ENCODE measurements around the gene ERC1. TPM values are rescaled to one million over a fixed set of nuclear protein-coding genes. Genes with fewer than 3 reads are reported as not detected.

ERC1 gene
- total and polyA plus RNA-seq, 12 donors = 6.5 to 67.5 (median 47.5) TPM

DNA sequence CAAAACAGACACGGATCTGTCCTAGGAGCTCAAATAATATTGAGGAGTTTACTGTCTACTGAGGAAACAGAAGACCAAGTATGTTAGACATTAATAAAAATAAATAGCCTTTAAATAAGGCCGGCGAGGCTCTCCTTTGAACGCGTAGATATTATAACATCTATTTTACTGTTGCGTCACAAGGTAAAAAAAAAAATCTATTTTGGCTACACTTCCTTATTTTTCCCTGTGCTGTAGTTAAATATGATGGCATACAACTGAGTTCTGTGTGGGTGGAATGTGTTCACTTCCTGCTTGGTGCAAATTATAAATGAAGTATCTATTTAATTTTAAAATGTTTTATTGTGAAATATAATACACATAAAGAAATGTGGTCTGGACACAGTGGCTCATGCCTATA is 24.3 kb upstream of the ERC1 start:
- no peak overlapping the region for H3K27ac ChIP-seq
- no peak overlapping the region for H3K4me3 ChIP-seq
- H3K27me3 ChIP-seq = no peaks in the 10 kb centered on the region
- no peaks in the 10 kb centered on the region for H3K36me3 ChIP-seq
- ATAC-seq (no peak), DNase-seq (no peak)
- no peaks in the 10 kb centered on the region for H3K4me1 ChIP-seq
- intact Hi-C loops (cut with DNase I) = no loop called here
- TF ChIP-seq, protein P1, sequence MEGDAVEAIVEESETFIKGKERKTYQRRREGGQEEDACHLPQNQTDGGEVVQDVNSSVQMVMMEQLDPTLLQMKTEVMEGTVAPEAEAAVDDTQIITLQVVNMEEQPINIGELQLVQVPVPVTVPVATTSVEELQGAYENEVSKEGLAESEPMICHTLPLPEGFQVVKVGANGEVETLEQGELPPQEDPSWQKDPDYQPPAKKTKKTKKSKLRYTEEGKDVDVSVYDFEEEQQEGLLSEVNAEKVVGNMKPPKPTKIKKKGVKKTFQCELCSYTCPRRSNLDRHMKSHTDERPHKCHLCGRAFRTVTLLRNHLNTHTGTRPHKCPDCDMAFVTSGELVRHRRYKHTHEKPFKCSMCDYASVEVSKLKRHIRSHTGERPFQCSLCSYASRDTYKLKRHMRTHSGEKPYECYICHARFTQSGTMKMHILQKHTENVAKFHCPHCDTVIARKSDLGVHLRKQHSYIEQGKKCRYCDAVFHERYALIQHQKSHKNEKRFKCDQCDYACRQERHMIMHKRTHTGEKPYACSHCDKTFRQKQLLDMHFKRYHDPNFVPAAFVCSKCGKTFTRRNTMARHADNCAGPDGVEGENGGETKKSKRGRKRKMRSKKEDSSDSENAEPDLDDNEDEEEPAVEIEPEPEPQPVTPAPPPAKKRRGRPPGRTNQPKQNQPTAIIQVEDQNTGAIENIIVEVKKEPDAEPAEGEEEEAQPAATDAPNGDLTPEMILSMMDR (IDR thresholded peaks at IDR 0.05) = no peak
- no peaks in the 10 kb centered on the region for H3K9me3 ChIP-seq
- WGBS, 2 donors = 68 to 72% methylated on average over 6 of the region's 6 CpGs

DNA sequence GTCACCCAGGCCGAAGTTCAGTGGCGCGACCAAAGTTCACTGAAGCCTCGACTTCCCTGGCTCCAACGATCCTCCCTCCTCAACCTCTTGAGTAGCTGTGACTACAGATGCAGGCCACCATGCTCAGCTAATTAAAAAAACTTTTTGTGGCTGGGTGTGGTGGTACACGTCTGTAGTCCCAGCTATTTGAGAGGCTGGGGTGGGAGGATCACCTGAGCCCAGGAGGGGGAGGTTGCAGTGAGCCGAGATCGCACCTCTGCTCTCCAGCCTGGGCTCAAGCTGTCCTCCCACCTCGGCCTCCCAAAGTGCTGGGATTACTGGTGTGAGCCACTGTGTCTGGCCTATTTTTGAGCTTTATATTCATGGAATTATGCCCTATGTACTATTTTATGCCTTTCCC is 23.4 kb upstream of the ERC1 start:
- intact Hi-C loops (cut with DNase I) = no loop called here

DNA sequence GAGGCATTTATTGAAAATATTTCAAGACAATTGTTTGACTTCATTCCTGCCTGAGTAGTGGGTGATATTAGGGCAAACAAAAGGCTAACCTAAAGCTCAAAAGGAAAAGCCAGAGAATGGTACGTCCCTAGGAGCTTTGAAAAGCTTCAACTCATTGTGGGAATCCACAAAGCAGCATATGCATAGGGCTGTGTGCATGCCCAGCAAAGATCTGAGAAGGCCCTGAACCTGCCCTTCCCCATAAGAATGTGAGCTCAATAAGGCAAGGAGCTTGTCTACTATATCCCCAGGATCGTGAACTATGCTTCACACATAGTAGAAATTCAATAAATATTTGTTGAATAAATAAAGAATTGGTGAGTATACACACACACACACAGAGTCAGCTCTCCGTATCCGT is 22.5 kb upstream of the ERC1 start:
- H3K9me3 ChIP-seq = no peaks in the 10 kb centered on the region
- ATAC-seq (no peak), DNase-seq (no peak)
- TF ChIP-seq, protein P1 (IDR thresholded peaks at IDR 0.05) = no peak
- intact Hi-C loops (cut with DNase I) = no loop called here
- no peaks in the 10 kb centered on the region for H3K36me3 ChIP-seq
- 85 to 87% methylated on average over 4 of the region's 4 CpGs for WGBS, 2 donors
- no peaks in the 10 kb centered on the region for H3K27me3 ChIP-seq
- H3K4me3 ChIP-seq = no peak overlapping the region
- no peak overlapping the region for H3K27ac ChIP-seq
- no peaks in the 10 kb centered on the region for H3K4me1 ChIP-seq

More for the DNA sequence above, 23.4 kb upstream of the ERC1 start:
- Histone ChIP-seq H3K4me3 (no peak overlapping the region), H3K27ac (no peak overlapping the region), H3K27me3 (no peaks in the 10 kb centered on the region), H3K9me3 (no peaks in the 10 kb centered on the region), H3K4me1 (no peaks in the 10 kb centered on the region), H3K36me3 (no peaks in the 10 kb centered on the region)
- TF ChIP-seq, protein P1 (IDR thresholded peaks at IDR 0.05) = no peak
- DNase-seq (no peak), ATAC-seq (no peak)
- WGBS, 2 donors = 83 to 87% methylated on average over 9 of the region's 9 CpGs

DNA sequence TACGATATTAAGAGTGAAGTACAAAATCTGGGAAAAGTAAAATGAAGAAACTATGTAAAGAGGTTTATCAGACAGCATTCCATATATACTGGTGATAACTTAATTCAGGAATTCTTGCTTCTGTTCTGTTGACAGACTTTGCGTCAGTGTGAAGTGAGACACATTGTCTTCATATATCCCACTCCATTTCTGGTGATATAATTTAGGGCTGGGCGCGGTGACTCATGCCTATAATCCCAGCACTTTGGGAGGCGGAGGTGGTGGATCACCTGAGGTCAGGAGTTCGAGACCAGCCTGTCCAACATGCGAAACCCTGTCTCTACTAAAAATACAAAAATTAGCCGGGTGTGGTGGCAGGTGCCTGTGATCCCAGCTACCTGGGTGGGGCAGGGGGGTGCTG is 21.2 kb upstream of the ERC1 start:
- H3K36me3 ChIP-seq = no peaks in the 10 kb centered on the region
- H3K27ac ChIP-seq = no peak overlapping the region
- no peak for ATAC-seq
- TF ChIP-seq, protein P1 (IDR thresholded peaks at IDR 0.05) = no peak
- intact Hi-C loops (cut with DNase I) = no loop called here
- H3K9me3 ChIP-seq = no peaks in the 10 kb centered on the region
- WGBS, 2 donors = 86 to 90% methylated on average over 8 of the region's 8 CpGs
- no peak for DNase-seq
- no peaks in the 10 kb centered on the region for H3K4me1 ChIP-seq
- no peak overlapping the region for H3K4me3 ChIP-seq
- no peaks in the 10 kb centered on the region for H3K27me3 ChIP-seq

- ATAC-seq (no peak), DNase-seq (no peak)
- WGBS, 2 donors = 97 to 98% methylated on average over 4 of the region's 4 CpGs
- H3K9me3 ChIP-seq = no peaks in the 10 kb centered on the region
- TF ChIP-seq, protein P1 (IDR thresholded peaks at IDR 0.05) = no peak
- intact Hi-C loops (cut with DNase I) = no loop called here
- no peaks in the 10 kb centered on the region for H3K36me3 ChIP-seq
- H3K27ac ChIP-seq = no peak overlapping the region
- H3K4me1 ChIP-seq = no peaks in the 10 kb centered on the region
- no peak overlapping the region for H3K4me3 ChIP-seq
- no peaks in the 10 kb centered on the region for H3K27me3 ChIP-seq
These were observed 19.0 kb upstream of the ERC1 start for GRCh38 chr12:971991-972390.

All from heart right ventricle (tissue), 16 donors.